ENCODE results near the gene CNN3. TPM values are rescaled to one million over a fixed set of nuclear protein-coding genes. Genes with fewer than 3 reads are reported as not detected.

Gene CNN3
- total RNA-seq, 1 experiment from 2014 or later = 602 TPM

DNA sequence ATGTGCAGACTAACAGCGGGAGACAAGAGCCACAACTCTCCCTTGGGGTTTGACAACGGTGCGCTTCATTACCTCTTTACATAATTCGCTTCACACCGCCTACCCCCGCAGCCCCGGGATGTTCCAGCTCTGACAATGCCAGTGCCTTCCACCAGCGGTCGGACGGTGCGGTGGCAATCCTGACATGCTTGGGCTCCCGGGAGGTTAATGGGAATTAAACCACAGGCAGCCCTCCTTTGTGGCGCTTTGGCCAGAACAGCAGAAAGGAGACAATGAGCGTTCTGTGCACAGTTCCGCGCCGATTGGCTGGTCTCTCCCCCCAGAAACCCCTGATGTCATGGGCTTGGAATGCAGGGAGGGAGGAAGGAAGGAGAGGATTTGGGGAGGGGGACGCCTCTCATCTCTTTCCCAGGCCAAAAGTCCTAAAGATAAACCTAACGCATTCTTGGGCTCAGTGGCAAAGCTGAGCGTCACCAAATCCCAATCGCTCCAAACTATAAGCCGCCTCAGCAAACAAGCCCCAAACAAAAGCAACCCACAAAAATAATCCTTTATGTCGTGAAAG, 1.3 kb downstream of the CNN3 start:
- no peaks in the 10 kb centered on the region for H3K27me3 ChIP-seq (replicated peaks)
- peaks cover 66% of the 10 kb centered on the region for H3K4me1 ChIP-seq (replicated peaks)
- peak overlapping the region; percentile 98 for H3K27ac ChIP-seq
- peaks cover 59% of the 10 kb centered on the region for H3K36me3 ChIP-seq
- H3K4me3 ChIP-seq = peak overlapping the region; percentile 94
- no peaks in the 10 kb centered on the region; the same call in 1 of the 2 replicates for H3K9me3 ChIP-seq (replicated peaks)
- DNase-seq (ENCODE audit: low read depth in 1 of 2, low spot score in 2 of 2) = peak; percentile 97 to 98

DNA sequence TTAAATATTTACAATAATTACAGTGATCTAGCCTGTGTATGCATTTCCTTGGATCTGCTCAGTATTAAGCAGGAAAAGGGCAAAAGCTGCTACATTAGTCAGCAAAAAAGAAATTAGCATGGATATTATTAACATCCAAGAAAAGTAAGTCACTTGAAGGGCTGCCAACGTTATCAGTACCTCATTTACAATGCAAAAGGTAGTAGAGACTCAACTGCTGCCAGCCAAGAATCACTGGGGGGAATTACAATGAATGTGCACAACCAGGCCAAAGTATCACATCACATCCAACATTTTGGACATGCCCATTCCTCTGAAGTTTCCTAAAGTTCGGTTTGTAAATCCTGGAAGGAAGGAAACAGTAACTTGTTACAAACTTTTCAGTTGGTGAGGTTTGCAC, 1.9 kb downstream of the CNN3 start:
- Histone ChIP-seq H3K4me1 (replicated peaks) (peaks cover 70% of the 10 kb centered on the region), H3K27ac (peak overlapping the region; percentile 98), H3K36me3 (peaks cover 66% of the 10 kb centered on the region), H3K9me3 (replicated peaks) (no peaks in the 10 kb centered on the region; the same call in 1 of the 2 replicates), H3K27me3 (replicated peaks) (no peaks in the 10 kb centered on the region), H3K4me3 (peak overlapping the region; percentile 94)
- no peak for DNase-seq (ENCODE audit: low read depth in 1 of 2, low spot score in 2 of 2)

- Histone ChIP-seq H3K9me3 (replicated peaks) (no peaks in the 10 kb centered on the region; the same call in 1 of the 2 replicates), H3K27ac (peak overlapping the region; percentile 22), H3K4me1 (replicated peaks) (peaks cover 62% of the 10 kb centered on the region), H3K36me3 (peaks cover 84% of the 10 kb centered on the region), H3K4me3 (no peak overlapping the region), H3K27me3 (replicated peaks) (no peaks in the 10 kb centered on the region)
- no peak for DNase-seq (ENCODE audit: low read depth in 1 of 2, low spot score in 2 of 2)
Observed at GRCh38 chr1:94922761-94923331, 4.1 kb downstream of the CNN3 start.

- Histone ChIP-seq H3K27ac (peak overlapping the region; percentile 22; the same call in 1 of the 2 replicates), H3K4me1 (replicated peaks) (peaks cover 62% of the 10 kb centered on the region), H3K36me3 (peaks cover 93% of the 10 kb centered on the region), H3K27me3 (replicated peaks) (no peaks in the 10 kb centered on the region), H3K4me3 (no peak overlapping the region), H3K9me3 (replicated peaks) (no peaks in the 10 kb centered on the region; the same call in 1 of the 2 replicates)
- no peak for DNase-seq (ENCODE audit: low read depth in 1 of 2, low spot score in 2 of 2)
Observed at GRCh38 chr1:94921977-94922376, 4.9 kb downstream of the CNN3 start.

DNA sequence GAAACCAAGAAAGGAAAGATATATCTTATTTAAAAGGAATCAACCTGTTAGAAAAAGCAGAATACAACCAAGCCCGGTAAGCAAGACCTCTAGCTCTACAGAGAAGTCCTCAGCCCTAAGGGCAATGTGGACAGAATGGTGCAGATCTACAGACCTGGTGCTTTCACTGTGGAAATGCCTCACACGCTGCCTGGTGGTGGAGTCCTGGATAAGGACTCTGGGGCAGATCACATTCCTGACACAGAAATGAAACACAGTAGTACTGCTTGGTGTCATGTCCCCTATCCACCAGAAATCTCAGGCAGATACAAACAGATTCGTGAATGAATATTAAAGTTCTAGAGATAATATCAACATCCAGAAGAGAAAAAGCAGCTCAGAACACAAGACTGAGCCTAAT, 6.8 kb downstream of the CNN3 start:
- Histone ChIP-seq H3K27me3 (replicated peaks) (no peaks in the 10 kb centered on the region), H3K4me3 (no peak overlapping the region), H3K9me3 (replicated peaks) (no peaks in the 10 kb centered on the region), H3K36me3 (peaks cover 93% of the 10 kb centered on the region), H3K27ac (no peak overlapping the region), H3K4me1 (replicated peaks) (peaks cover 62% of the 10 kb centered on the region)
- DNase-seq (ENCODE audit: low read depth in 1 of 2, low spot score in 2 of 2) = no peak

DNA sequence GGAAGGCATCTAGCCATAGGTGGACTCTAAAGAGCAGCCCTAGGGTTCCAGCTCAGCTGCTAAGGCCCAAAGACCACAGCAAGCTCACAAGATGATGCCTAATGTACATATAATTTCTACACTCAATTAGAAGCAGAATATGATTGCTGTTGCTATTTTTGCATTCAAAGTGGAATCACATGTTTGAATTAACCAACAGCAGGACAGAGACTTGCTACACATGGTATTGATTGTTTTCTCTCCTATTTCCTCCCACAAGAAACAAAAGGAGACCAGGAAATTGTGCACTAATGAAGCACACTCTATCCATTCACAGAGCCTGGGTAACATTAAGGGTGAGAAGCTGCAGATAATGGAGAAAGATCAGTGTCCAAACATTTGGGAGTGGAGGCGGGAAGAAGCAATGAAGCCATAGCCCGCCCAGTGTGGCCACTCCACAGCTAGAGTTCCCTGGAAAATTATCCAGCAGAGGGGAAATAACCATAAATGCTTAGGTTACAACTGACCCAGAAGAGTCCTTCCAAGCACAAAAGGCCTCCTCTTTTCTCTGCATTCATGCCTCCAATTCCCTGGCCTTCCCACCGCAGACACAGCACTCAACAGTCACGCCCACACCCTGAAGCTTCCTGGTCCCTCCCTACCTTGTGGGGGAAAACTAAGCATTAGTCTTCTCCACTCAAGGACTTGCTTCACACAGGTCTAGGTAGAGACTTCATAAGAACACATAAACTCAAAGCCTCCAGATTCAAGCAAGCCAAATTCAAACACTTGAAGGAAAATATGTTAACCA, 7.5 kb downstream of the CNN3 start:
- no peak overlapping the region for H3K4me3 ChIP-seq

DNA sequence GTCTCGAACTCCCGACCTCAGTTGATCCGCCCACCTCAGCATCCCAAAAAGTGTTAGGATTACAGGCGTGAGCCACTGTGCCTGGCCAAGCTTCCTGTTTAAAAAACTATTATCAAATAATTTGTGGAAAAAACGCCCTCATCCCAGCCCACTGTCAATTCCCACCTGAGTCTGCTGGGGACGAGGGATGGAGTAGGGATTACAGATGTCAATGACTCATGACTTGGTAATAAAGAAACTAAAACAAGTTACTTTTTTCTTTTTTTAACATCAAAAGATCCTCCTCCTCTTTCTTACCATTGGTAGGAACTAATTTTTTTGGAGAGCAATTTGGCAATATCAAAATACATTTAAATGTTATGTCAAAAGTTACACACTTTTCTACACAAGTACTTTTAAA, 9.7 kb downstream of the CNN3 start:
- Histone ChIP-seq H3K9me3 (replicated peaks) (no peaks in the 10 kb centered on the region), H3K27ac (no peak overlapping the region), H3K4me1 (replicated peaks) (peaks cover 60% of the 10 kb centered on the region), H3K27me3 (replicated peaks) (no peaks in the 10 kb centered on the region), H3K36me3 (peaks cover 92% of the 10 kb centered on the region), H3K4me3 (no peak overlapping the region)
- DNase-seq (ENCODE audit: low read depth in 1 of 2, low spot score in 2 of 2) = no peak

More for the DNA sequence above, 7.5 kb downstream of the CNN3 start:
- Histone ChIP-seq H3K27me3 (replicated peaks) (no peaks in the 10 kb centered on the region), H3K4me1 (replicated peaks) (peaks cover 57% of the 10 kb centered on the region), H3K27ac (no peak overlapping the region), H3K9me3 (replicated peaks) (no peaks in the 10 kb centered on the region), H3K36me3 (peaks cover 91% of the 10 kb centered on the region)
- DNase-seq (ENCODE audit: low read depth in 1 of 2, low spot score in 2 of 2) = no peak

DNA sequence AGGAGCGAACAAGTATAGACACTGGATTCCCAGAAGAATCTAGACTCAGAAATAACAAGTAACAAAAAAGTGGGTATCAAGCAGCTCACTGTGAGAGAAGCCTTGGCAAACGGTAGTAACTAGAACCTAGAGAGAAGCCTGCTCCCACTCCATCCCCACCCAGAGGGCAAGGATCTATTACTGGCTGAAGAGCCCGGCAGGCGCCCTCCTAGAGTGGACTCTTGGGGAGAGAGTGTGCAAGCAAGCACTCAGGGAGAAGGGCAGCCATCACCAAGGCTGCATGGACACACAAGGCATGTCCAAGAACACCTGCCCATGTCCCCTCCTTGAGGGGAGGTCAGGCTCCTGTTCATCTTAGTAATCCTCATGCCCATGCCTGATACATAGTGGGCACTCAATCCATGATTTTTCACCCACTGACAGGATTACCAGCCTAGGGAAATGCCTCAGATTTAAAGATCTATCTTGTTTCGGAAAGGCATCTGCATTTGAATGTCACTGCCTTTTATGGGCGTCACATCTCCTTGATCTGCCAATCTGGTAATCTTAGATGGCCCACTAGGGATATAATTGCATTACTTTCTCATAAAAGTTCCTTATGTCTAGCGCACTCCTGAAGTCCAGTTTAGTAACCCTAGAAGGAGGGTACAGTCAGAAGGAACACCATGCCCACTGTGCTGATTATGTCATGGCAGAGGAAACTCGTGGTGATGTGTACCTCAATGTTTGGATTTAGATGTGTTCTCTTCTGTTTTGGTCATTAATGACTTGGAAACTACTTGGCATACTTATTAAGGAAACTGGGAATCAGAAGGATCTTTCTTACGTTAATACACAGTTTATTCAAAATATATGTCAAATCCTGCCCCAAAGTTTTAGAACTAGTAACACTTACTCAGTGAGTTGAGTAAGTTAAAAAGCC, 14.4 kb downstream of the CNN3 start:
- no peak for DNase-seq (ENCODE audit: low read depth in 1 of 2, low spot score in 2 of 2)
- H3K36me3 ChIP-seq = peaks cover 87% of the 10 kb centered on the region
- peaks cover 67% of the 10 kb centered on the region for H3K4me1 ChIP-seq (replicated peaks)
- no peaks in the 10 kb centered on the region for H3K27me3 ChIP-seq (replicated peaks)
- H3K27ac ChIP-seq = peak overlapping the region; percentile 25
- no peak overlapping the region for H3K4me3 ChIP-seq
- H3K9me3 ChIP-seq (replicated peaks) = no peaks in the 10 kb centered on the region

GRCh38 chr1:94909486-94909885, 17.4 kb downstream of the CNN3 start:
- peak in 1 of 2 experiments; percentile 19 for DNase-seq (ENCODE audit: low read depth in 1 of 2, low spot score in 2 of 2)
- Histone ChIP-seq H3K27me3 (replicated peaks) (no peaks in the 10 kb centered on the region), H3K4me1 (replicated peaks) (peaks cover 68% of the 10 kb centered on the region), H3K9me3 (replicated peaks) (no peaks in the 10 kb centered on the region), H3K4me3 (no peak overlapping the region), H3K27ac (peak overlapping the region; percentile 1; the same call in 1 of the 2 replicates), H3K36me3 (peaks cover 88% of the 10 kb centered on the region)

DNA sequence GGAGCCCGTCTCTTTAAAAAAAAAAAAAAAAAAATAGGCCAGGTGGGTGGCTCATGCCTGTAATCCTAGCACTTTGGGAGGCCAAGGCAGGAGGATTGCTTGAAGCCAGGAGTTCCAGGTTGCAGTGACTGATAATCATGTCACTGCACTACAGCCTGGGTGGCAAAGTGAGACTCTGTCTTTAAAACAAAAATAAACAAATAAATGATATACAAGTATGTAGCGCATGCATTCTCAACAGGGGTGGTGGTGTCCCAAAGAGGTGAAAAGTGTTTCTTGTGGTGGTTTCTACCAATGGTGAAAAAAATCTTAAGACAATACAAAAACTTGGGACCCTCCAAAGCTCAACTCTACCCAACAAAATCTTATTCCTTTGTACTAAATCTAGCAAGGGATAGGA, 17.9 kb downstream of the CNN3 start:
- H3K4me1 ChIP-seq (replicated peaks) = peaks cover 63% of the 10 kb centered on the region
- H3K36me3 ChIP-seq = peaks cover 86% of the 10 kb centered on the region
- H3K9me3 ChIP-seq (replicated peaks) = no peaks in the 10 kb centered on the region
- no peak overlapping the region for H3K4me3 ChIP-seq
- peak overlapping the region; percentile 1; the same call in 1 of the 2 replicates for H3K27ac ChIP-seq
- peak; percentile 63 to 75 for DNase-seq (ENCODE audit: low read depth in 1 of 2, low spot score in 2 of 2)
- H3K27me3 ChIP-seq (replicated peaks) = no peaks in the 10 kb centered on the region

- H3K9me3 ChIP-seq (replicated peaks) = no peaks in the 10 kb centered on the region
- H3K4me3 ChIP-seq = no peak overlapping the region
- H3K27ac ChIP-seq = no peak overlapping the region
- peaks cover 63% of the 10 kb centered on the region for H3K4me1 ChIP-seq (replicated peaks)
- H3K36me3 ChIP-seq = peaks cover 86% of the 10 kb centered on the region
- DNase-seq (ENCODE audit: low read depth in 1 of 2, low spot score in 2 of 2) = no peak
- no peaks in the 10 kb centered on the region for H3K27me3 ChIP-seq (replicated peaks)
Observed at GRCh38 chr1:94908190-94908589, 18.7 kb downstream of the CNN3 start.

GRCh38 chr1:94907136-94907535, 19.8 kb downstream of the CNN3 start:
- H3K9me3 ChIP-seq (replicated peaks) = no peaks in the 10 kb centered on the region
- H3K27me3 ChIP-seq (replicated peaks) = no peaks in the 10 kb centered on the region
- no peak overlapping the region for H3K27ac ChIP-seq
- no peak overlapping the region for H3K4me3 ChIP-seq
- DNase-seq (ENCODE audit: low read depth in 1 of 2, low spot score in 2 of 2) = no peak
- peaks cover 88% of the 10 kb centered on the region for H3K36me3 ChIP-seq
- H3K4me1 ChIP-seq (replicated peaks) = peaks cover 55% of the 10 kb centered on the region

DNA sequence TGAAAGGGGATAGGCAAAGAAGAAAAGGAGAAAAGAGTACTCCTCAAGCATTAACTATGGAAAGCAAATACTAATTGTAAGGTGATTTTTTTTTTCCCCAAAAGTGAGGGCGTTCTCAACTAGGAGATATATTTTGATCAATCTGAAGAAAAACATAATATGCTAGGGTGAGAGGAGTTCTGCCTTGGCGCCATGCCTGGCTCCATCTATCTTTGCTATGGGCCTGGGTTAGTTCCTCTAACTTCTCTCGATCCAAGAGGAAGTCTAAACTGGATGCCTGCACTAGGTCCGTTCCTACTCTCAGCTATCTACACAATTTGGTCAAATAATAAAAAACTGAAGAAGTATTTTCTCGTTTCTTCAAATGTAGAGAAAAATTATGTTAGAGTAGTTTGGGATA, 20.5 kb downstream of the CNN3 start:
- no peak overlapping the region for H3K4me3 ChIP-seq
- no peaks in the 10 kb centered on the region for H3K9me3 ChIP-seq (replicated peaks)
- no peak for DNase-seq (ENCODE audit: low read depth in 1 of 2, low spot score in 2 of 2)
- no peak overlapping the region for H3K27ac ChIP-seq
- peaks cover 62% of the 10 kb centered on the region for H3K4me1 ChIP-seq (replicated peaks)
- peaks cover 91% of the 10 kb centered on the region for H3K36me3 ChIP-seq
- no peaks in the 10 kb centered on the region for H3K27me3 ChIP-seq (replicated peaks)

Data from SJSA1 (cell line).